ENCODE data around the gene CPNE1. TPM values are rescaled to one million over a fixed set of nuclear protein-coding genes. Genes with fewer than 3 reads are reported as not detected.

Gene CPNE1
- total and polyA plus RNA-seq, 10 of the 15 experiments (the other 5 are each of a cell fraction or from before 2014, with no cell fraction given): 84.9 to 209 (median 146) TPM

DNA sequence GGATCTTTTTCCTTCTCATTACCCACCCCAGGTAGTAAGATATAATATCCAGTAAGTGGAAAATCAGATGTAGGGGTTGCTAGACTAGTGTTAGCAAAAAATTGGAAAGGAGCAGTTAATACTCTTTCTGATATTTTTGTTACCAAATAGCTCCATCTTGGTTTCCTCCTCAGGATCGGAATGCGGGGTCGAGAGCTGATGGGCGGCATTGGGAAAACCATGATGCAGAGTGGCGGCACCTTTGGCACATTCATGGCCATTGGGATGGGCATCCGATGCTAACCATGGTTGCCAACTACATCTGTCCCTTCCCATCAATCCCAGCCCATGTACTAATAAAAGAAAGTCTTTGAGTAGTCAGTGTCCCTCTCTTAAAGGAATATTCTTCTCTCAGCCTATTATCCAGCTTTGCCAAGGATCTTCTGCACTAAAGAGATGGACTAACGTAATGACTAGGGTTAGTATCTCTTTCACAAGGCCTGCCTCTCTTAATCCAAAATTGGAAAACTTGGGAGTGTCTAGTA is 36.0 kb upstream of the CPNE1 start:
- H3K4me1 ChIP-seq (ENCODE audit: control insufficient read depth, insufficient read depth, low read length): peaks cover 11% of the 10 kb centered on the region; the same call in 1 of the 2 replicates
- no peak for ATAC-seq
- peak overlapping the region; percentile 94 for H3K4me2 ChIP-seq (ENCODE audit: control insufficient read depth, insufficient read depth)
- H3K36me3 ChIP-seq (ENCODE audit: control insufficient read depth in 2 of 2, insufficient read depth in 2 of 2, low read length in 1 of 2): peaks cover 4 to 36% of the 10 kb centered on the region in 2 experiments
- ChIA-PET SMC1A (ENCODE audit: uncharacterized antibody, unreplicated experiment) (interaction anchor here (0.9 to 1.2 kb wide), 4 partner anchors 10 to 42 kb away, joined by 3 to 4 read pairs (median 4); no protein-coding TSS in a partner anchor), CTCF (interaction anchor here (1.2 to 1.6 kb wide), 5 partner anchors 12 to 160 kb away, joined by 3 to 4 read pairs (median 3); partner anchors contain the start of gene RBM39), RAD21 (ENCODE audit: unreplicated experiment) (interaction anchor here (1.5 to 2.3 kb wide), 2 partner anchors 39 to 82 kb away, joined by 3 to 6 read pairs; no protein-coding TSS in a partner anchor), POLR2A (interaction anchor here (3.1 to 3.6 kb wide), 2 partner anchors 11 to 42 kb away, joined by 10 to 20 read pairs; partner anchors contain the start of gene RBM39)
- 90% methylated on average over 7 of the region's 7 CpGs for WGBS (ENCODE audit: insufficient coverage, insufficient replicate concordance, low lambda C conversion rate, missing lambda C conversion rate)
- no peak overlapping the region for H2AFZ ChIP-seq (ENCODE audit: control insufficient read depth, low read depth, low read length)
- H3K79me2 ChIP-seq (ENCODE audit: control insufficient read depth, insufficient read depth, low read length): peaks cover 27% of the 10 kb centered on the region
- no peaks in the 10 kb centered on the region for H3K9me3 ChIP-seq (replicated peaks; ENCODE audit: control insufficient read depth, insufficient read depth, low read length)
- FAIRE-seq: no peak
- no peak for TF ChIP-seq RCOR1 (conservative IDR thresholded peaks at IDR 0.05; ENCODE audit: low read depth, low read length)
- peak; percentile 66 for TF ChIP-seq POLR2AphosphoS2 (IDR thresholded peaks at IDR 0.05; ENCODE audit: low read depth, low read length)
- TF ChIP-seq EGR1 (IDR thresholded peaks at IDR 0.05; ENCODE audit: borderline replicate concordance in 1 of 2, low read depth in 2 of 2, low read length in 2 of 2): no peak
- TF ChIP-seq SMAD5 (IDR thresholded peaks at IDR 0.05; ENCODE audit: low read depth): 0 out of 2 replicates have a peak, but pooled peaks have one; percentile 51
- TF ChIP-seq, protein P1, sequence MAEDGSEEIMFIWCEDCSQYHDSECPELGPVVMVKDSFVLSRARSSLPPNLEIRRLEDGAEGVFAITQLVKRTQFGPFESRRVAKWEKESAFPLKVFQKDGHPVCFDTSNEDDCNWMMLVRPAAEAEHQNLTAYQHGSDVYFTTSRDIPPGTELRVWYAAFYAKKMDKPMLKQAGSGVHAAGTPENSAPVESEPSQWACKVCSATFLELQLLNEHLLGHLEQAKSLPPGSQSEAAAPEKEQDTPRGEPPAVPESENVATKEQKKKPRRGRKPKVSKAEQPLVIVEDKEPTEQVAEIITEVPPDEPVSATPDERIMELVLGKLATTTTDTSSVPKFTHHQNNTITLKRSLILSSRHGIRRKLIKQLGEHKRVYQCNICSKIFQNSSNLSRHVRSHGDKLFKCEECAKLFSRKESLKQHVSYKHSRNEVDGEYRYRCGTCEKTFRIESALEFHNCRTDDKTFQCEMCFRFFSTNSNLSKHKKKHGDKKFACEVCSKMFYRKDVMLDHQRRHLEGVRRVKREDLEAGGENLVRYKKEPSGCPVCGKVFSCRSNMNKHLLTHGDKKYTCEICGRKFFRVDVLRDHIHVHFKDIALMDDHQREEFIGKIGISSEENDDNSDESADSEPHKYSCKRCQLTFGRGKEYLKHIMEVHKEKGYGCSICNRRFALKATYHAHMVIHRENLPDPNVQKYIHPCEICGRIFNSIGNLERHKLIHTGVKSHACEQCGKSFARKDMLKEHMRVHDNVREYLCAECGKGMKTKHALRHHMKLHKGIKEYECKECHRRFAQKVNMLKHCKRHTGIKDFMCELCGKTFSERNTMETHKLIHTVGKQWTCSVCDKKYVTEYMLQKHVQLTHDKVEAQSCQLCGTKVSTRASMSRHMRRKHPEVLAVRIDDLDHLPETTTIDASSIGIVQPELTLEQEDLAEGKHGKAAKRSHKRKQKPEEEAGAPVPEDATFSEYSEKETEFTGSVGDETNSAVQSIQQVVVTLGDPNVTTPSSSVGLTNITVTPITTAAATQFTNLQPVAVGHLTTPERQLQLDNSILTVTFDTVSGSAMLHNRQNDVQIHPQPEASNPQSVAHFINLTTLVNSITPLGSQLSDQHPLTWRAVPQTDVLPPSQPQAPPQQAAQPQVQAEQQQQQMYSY (CRISPR knock-in tag; IDR thresholded peaks at IDR 0.05): no peak
- TF ChIP-seq PML (IDR thresholded peaks at IDR 0.05; ENCODE audit: low read length): peak; percentile 13; the same call in 1 of the 2 replicates
- no peaks in the 10 kb centered on the region for H3K27me3 ChIP-seq (replicated peaks in 1 of 2; ENCODE audit: control insufficient read depth in 2 of 2, insufficient read depth in 2 of 2, low read length in 1 of 2)
- in situ Hi-C loops (cut with MboI): no loop called here
- no peak overlapping the region for H3K27ac ChIP-seq (ENCODE audit: control insufficient read depth, insufficient read depth)
- BruUV-seq (replicated peaks): no TSS peak
- no peak for DNase-seq (ENCODE audit: low read depth, low spot score)
- H4K20me1 ChIP-seq (ENCODE audit: control insufficient read depth, insufficient read depth): no peaks in the 10 kb centered on the region; the same call in 1 of the 2 replicates
- intact Hi-C loops (cut with micrococcal nuclease; ENCODE audit: unreplicated experiment): no loop called here
- peak overlapping the region; percentile 71 for H3K4me3 ChIP-seq
- no peak overlapping the region for H3K9ac ChIP-seq (ENCODE audit: control insufficient read depth, insufficient read depth, low read length)

Data from GM12878 (cell line).